Immature natural killer cell (primary cell): ENCODE data around the gene SPTBN4. TPM values are rescaled to one million over a fixed set of nuclear protein-coding genes. Genes with fewer than 3 reads are reported as not detected.
A peak's percentile ranks its signal among the peaks of the same experiment; 100 is the strongest.

Experiments used
- DNase-seq, 3 donors: peaks; one replicate each; pipeline ENCODE4 v3.0.0; 2022; ENCODE audit warnings: mixed read lengths in 1 of 3
- H3K27ac Mint-ChIP-seq, 6 donors: one replicate each; pipeline ENCODE4 v1.8.0; 2020; ENCODE audit warnings: mixed read lengths in 6 of 6, mild to moderate bottlenecking in 5 of 6, inconsistent platforms in 4 of 6, moderate library complexity in 3 of 6
- H3K27me3 Mint-ChIP-seq, 3 donors: one replicate each; pipeline ENCODE4 v1.8.0; 2020 to 2021; ENCODE audit warnings: low read depth in 3 of 3, mild to moderate bottlenecking in 3 of 3, mixed read lengths in 3 of 3, moderate library complexity in 3 of 3, inconsistent platforms in 1 of 3
- H3K36me3 Mint-ChIP-seq, 3 donors: one replicate each; pipeline ENCODE4 v1.8.0; 2020; ENCODE audit warnings: mixed read lengths in 3 of 3, inconsistent platforms in 2 of 3, mild to moderate bottlenecking in 2 of 3
- H3K4me1 Mint-ChIP-seq, 2 donors: one replicate each; pipeline ENCODE4 v1.8.0; 2020; ENCODE audit warnings: inconsistent platforms in 2 of 2, mild to moderate bottlenecking in 2 of 2, mixed read lengths in 2 of 2, moderate library complexity in 1 of 2
- H3K4me3 Mint-ChIP-seq, 5 donors: one replicate each; pipeline ENCODE4 v1.8.0; 2020; ENCODE audit warnings: mild to moderate bottlenecking in 5 of 5, mixed read lengths in 5 of 5, inconsistent platforms in 3 of 5, moderate library complexity in 3 of 5
- H3K9me3 Mint-ChIP-seq, 6 donors: one replicate each; pipeline ENCODE4 v1.8.0; 2020; ENCODE audit warnings: mild to moderate bottlenecking in 6 of 6, mixed read lengths in 6 of 6, inconsistent platforms in 4 of 6, moderate library complexity in 3 of 6
- polyA plus RNA-seq, 3 donors: library from polyadenylated mRNA; unstranded; fragments of 300-500 nt; fragmentation: Illumina TruSeq; gene quantifications; one replicate each; pipeline ENCODE4 v1.2.3, GENCODE V29; 2021

Gene SPTBN4
- under 1 TPM in 1 of 3 donors, not detected in 2; 0.26 TPM for polyA plus RNA-seq

- Mint-ChIP-seq H3K4me1 (peaks cover 25 to 26% of the 10 kb centered on the region in 2 donors), H3K36me3 (no peaks in the 10 kb centered on the region), H3K4me3 (peak within 1 kb of the TSS; percentile 70 to 85 (median 77)), H3K27me3 (peaks cover 31 to 46% (median 39%) of the 10 kb centered on the region in 3 donors), H3K9me3 (peaks cover 0 to 5% (median 0%) of the 10 kb centered on the region in 6 donors), H3K27ac (peak within 1 kb of the TSS; percentile 74 to 98 (median 94))
- no peak for DNase-seq
Observed at GRCh38 chr19:40466985-40467734, at the start of gene SPTBN4. Gene SPTBN4 (plus strand): TSS chr19:40467001. CDS start chr19:40472622, 5,621 bp downstream.

DNA sequence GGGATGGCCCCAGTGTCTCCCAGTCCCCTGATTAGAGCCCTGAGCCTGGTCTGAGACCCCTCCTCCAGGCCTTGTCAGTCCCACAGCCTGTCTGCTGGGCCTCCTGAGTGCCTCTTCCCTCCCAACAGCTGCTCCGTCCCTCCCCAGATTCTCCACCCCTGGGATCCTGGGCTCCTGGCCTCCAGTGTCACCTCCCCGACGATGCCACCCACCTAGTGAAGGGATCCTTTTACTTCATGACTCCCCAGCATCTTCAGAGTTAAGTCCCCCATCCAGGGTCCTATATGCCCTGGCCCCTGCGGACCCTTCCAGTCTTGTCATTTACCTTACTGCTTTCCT, 49.2 kb upstream of the SPTBN4 start:
- peak overlapping the region in 5 of 6 donors; percentile 85 to 97 (median 89) for H3K27ac Mint-ChIP-seq
- peak overlapping the region in 4 of 5 donors; percentile 56 to 85 (median 68) for H3K4me3 Mint-ChIP-seq
- H3K27me3 Mint-ChIP-seq = peaks cover 0 to 10% (median 9%) of the 10 kb centered on the region in 3 donors
- no peaks in the 10 kb centered on the region for H3K9me3 Mint-ChIP-seq
- H3K4me1 Mint-ChIP-seq = peaks cover 68 to 74% of the 10 kb centered on the region in 2 donors
- no peak for DNase-seq
- peaks cover 0 to 4% (median 0%) of the 10 kb centered on the region in 3 donors for H3K36me3 Mint-ChIP-seq

DNA sequence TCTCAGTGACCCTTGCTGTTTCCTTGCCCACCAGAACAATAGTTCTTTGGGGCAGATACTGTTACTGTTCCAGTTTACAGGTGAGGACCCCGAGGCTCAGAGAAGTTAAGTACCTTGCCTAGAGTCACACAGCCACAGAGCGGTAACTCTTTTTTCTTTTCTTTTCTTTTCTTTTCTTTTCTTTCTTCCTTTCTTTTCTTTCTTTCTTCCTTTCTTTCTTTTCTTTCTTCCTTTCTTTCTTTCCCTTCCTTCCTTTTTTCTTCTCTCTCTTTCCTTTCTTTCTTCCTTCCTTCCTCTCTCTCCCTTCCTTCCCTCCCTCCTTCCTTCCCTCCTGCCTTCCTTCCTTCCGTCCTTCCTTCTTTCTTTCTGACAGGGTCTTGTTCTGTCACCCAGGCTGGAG, 48.8 kb upstream of the SPTBN4 start:
- peaks cover 0 to 4% (median 0%) of the 10 kb centered on the region in 3 donors for H3K36me3 Mint-ChIP-seq
- peak overlapping the region in 3 of 5 donors; percentile 21 to 85 (median 71) for H3K4me3 Mint-ChIP-seq
- H3K27me3 Mint-ChIP-seq = peaks cover 0 to 10% (median 9%) of the 10 kb centered on the region in 3 donors
- H3K4me1 Mint-ChIP-seq = peaks cover 66 to 72% of the 10 kb centered on the region in 2 donors
- DNase-seq = no peak
- H3K9me3 Mint-ChIP-seq = no peaks in the 10 kb centered on the region
- peak overlapping the region; percentile 51 to 97 (median 88) for H3K27ac Mint-ChIP-seq

DNA sequence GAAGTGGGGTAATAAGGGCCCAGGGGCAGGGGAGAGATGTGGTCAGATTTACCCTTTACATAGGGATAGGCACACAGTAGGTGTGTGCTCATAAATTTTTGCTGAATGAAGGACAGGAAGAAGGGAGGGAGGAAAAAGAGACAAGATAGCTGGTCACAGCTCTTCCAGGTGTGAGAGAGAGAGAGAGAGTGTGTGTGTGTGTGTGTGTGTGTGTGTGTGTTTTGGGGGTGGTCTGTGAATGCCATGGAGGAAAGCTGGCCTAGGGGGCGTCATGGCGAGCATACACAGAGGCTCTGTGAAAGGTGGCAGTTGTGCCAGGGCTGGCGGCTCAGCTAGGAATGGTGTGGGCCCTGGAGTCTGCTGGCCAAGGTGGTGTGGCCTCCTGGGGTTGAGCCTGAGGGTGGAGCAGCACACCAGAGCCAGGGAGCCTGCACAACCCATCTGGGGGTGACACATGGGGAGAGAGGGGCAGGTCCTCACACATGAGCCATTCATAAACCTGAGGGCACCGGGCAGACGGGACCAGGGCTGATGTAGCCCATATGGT, 47.7 kb upstream of the SPTBN4 start:
- Mint-ChIP-seq H3K9me3 (no peaks in the 10 kb centered on the region), H3K27ac (peak overlapping the region; percentile 67 to 97 (median 72)), H3K4me1 (peaks cover 57 to 64% of the 10 kb centered on the region in 2 donors), H3K36me3 (peaks cover 0 to 4% (median 0%) of the 10 kb centered on the region in 3 donors), H3K27me3 (peaks cover 0 to 10% (median 10%) of the 10 kb centered on the region in 3 donors), H3K4me3 (peak overlapping the region; percentile 2 to 85 (median 72))
- no peak for DNase-seq

GRCh38 chr19:40419780-40420179, 47.0 kb upstream of the SPTBN4 start:
- no peak for DNase-seq
- Mint-ChIP-seq H3K4me1 (peaks cover 59 to 67% of the 10 kb centered on the region in 2 donors), H3K27me3 (peaks cover 1 to 15% (median 14%) of the 10 kb centered on the region in 3 donors), H3K36me3 (peaks cover 0 to 4% (median 0%) of the 10 kb centered on the region in 3 donors), H3K4me3 (peak overlapping the region; percentile 72 to 83 (median 78)), H3K9me3 (no peaks in the 10 kb centered on the region), H3K27ac (peak overlapping the region; percentile 49 to 97 (median 72))

DNA sequence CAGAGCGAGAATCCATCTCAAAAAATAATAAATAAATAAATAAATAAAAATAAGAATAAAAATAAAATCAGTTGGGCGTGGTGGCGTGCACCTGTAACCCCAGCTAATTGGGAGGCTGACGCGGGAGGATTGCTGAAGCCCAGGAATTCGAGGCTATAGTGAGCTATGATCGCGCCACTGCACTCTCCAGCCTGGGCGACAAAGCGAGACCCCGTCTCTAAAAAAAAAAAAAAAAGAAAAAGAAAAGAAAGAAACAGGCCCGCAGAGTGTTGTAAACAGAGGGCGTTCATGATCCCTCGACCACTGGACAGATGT, 46.4 kb upstream of the SPTBN4 start:
- Mint-ChIP-seq H3K27ac (peak overlapping the region; percentile 87 to 97 (median 92)), H3K36me3 (peaks cover 0 to 4% (median 0%) of the 10 kb centered on the region in 3 donors), H3K4me1 (peaks cover 58 to 69% of the 10 kb centered on the region in 2 donors), H3K9me3 (no peaks in the 10 kb centered on the region), H3K27me3 (peaks cover 4 to 19% (median 16%) of the 10 kb centered on the region in 3 donors), H3K4me3 (peak overlapping the region; percentile 82 to 89 (median 86))
- DNase-seq = no peak

GRCh38 chr19:40420766-40421765, 45.7 kb upstream of the SPTBN4 start:
- Mint-ChIP-seq H3K36me3 (peaks cover 0 to 4% (median 0%) of the 10 kb centered on the region in 3 donors), H3K27ac (peak overlapping the region; percentile 87 to 97 (median 93)), H3K4me1 (peaks cover 57 to 69% of the 10 kb centered on the region in 2 donors), H3K9me3 (no peaks in the 10 kb centered on the region), H3K4me3 (peak overlapping the region; percentile 82 to 89 (median 86)), H3K27me3 (peaks cover 9 to 23% (median 22%) of the 10 kb centered on the region in 3 donors)
- peak; percentile 76 to 81 (median 80) for DNase-seq

- DNase-seq = no peak
- Mint-ChIP-seq H3K4me1 (peaks cover 52 to 66% of the 10 kb centered on the region in 2 donors), H3K36me3 (peaks cover 0 to 4% (median 0%) of the 10 kb centered on the region in 3 donors), H3K27me3 (peaks cover 9 to 23% (median 19%) of the 10 kb centered on the region in 3 donors), H3K9me3 (no peaks in the 10 kb centered on the region), H3K4me3 (peak overlapping the region; percentile 48 to 87 (median 83)), H3K27ac (peak overlapping the region; percentile 34 to 97 (median 76))
Observed at GRCh38 chr19:40421993-40422747, 44.6 kb upstream of the SPTBN4 start.

GRCh38 chr19:40422748-40423566, 43.8 kb upstream of the SPTBN4 start:
- Mint-ChIP-seq H3K4me3 (peak overlapping the region; percentile 48 to 86 (median 68)), H3K27me3 (peaks cover 9 to 23% (median 19%) of the 10 kb centered on the region in 3 donors), H3K9me3 (no peaks in the 10 kb centered on the region), H3K36me3 (peaks cover 0 to 4% (median 0%) of the 10 kb centered on the region in 3 donors), H3K4me1 (peaks cover 46 to 58% of the 10 kb centered on the region in 2 donors), H3K27ac (peak overlapping the region in 4 of 6 donors; percentile 61 to 98 (median 90))
- DNase-seq = no peak

DNA sequence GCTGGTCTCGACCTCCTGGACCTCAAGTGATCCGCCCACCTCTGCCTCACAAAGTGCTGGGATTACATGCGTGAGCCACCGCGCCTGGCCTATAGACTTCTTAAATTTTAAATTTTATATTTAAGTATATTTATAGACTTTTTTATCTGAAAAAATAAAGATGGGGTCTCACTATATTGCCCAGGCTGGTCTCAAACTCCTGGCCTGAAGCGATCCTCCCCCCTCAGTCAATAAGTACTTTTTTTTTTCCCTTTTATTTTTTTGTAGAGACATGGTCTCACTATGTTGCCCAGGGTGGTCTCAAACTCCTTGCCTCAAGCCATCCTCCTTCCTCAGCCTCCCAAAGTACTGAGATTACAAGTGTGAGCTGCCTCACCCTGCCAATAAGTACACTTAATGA, 42.9 kb upstream of the SPTBN4 start:
- H3K4me3 Mint-ChIP-seq = peak overlapping the region in 3 of 5 donors; percentile 8 to 94 (median 94)
- H3K9me3 Mint-ChIP-seq = no peaks in the 10 kb centered on the region
- peaks cover 9 to 21% (median 19%) of the 10 kb centered on the region in 3 donors for H3K27me3 Mint-ChIP-seq
- peaks cover 0 to 4% (median 0%) of the 10 kb centered on the region in 3 donors for H3K36me3 Mint-ChIP-seq
- H3K27ac Mint-ChIP-seq = peak overlapping the region in 5 of 6 donors; percentile 51 to 98 (median 77)
- no peak for DNase-seq
- peaks cover 40 to 50% of the 10 kb centered on the region in 2 donors for H3K4me1 Mint-ChIP-seq

GRCh38 chr19:40424637-40425449, 42.0 kb upstream of the SPTBN4 start:
- Mint-ChIP-seq H3K27ac (peak overlapping the region; percentile 95 to 99 (median 98)), H3K4me3 (peak overlapping the region; percentile 93 to 94 (median 94)), H3K4me1 (peaks cover 32 to 41% of the 10 kb centered on the region in 2 donors), H3K27me3 (peaks cover 9 to 21% (median 19%) of the 10 kb centered on the region in 3 donors), H3K36me3 (peaks cover 0 to 4% (median 0%) of the 10 kb centered on the region in 3 donors), H3K9me3 (no peaks in the 10 kb centered on the region)
- DNase-seq = no peak
